GM21447 (cell line): ENCODE measurements around the gene LDLRAD4.
A peak's percentile ranks its signal among the peaks of the same experiment; 100 is the strongest.

Experiments
- ATAC-seq: cut with Tn5 transposase; IDR thresholded peaks from one replicate; pipeline ENCODE4 v1.9.1; 2021; ENCODE audit not compliant: unreplicated experiment

LDLRAD4 gene

DNA sequence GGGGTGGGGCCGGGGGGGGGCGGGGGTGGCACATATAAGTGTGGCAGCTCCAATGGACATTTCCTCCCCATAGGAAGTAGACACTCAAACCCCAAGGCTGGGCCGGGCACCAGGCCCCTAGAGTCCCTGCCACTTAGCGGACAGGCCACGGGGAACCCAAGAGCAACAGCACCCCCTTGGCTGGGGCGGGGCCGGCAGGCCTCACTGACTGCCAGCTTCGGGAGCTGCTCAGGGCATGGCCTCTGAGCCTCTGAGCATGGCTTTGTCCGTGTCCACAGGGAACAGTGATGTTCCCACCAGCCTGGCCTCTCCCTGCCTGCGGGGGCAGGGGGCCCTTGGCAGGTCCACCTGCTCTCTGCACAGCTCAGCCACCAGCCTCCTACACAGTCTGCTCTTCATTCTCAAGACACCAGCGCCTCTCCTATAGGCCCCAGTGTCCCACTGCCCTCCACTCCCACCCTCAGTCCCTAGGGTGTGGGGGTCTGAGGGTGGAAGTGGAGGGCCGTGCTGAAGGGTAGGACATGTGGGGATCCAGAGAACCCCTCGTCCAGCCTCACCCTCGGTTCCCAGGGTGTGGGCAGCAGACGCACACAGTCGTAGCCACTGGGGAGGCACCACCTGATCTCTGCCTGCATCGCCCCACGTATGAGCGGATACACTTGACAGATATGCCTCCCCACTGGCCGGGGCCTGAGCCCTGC, 401.1 kb downstream of the LDLRAD4 start:
- no peak for ATAC-seq

DNA sequence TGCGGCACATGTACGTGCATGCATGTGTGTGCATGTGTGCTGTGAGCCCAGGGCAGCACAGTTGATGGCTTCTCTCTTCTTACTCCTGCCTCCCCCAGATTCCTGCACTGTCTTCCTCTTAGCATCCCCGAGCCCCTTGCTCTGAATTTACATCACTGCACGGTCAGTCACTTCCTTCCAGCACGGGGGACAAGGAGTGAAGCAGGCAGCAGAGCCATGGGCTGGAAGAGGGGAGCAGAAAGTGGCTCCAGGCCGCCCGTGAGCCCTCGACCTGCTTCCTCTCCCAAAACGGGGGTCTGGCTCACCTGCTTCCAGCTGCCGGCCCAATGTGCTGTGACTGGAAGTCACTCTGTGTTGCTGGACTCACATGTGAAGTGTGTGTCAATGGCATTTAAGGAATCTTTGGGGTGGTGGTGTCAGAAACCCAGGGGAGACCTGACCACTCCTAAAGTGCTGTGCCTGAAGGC, 401.7 kb downstream of the LDLRAD4 start:
- ATAC-seq, result no peak

DNA sequence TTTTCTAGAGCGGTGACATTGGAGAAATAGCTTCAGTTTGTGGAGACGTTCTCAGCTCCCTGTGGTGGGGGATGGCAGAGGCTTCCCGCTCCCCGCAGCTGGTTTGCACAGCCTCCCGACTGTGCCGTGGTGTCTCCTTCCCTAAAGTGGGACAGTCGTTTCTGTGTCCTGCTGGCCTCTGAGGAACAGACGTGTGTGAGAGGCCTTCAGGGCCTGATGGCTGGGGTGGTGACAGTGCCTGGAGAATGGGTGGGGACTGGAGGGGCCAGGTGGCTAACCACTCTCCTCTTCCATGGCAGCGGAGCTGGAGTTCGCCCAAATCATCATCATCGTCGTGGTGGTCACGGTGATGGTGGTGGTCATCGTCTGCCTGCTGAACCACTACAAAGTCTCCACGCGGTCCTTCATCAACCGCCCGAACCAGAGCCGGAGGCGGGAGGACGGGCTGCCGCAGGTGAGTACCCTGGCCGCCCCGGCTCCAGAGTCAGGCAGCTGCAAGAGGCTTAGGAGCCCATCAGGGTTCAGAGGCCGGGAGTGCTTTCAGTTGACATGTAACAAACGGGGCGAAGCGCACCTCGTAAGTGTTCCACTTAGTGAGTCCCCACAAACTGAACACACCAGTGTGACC, 402.4 kb downstream of the LDLRAD4 start:
- no peak for ATAC-seq

DNA sequence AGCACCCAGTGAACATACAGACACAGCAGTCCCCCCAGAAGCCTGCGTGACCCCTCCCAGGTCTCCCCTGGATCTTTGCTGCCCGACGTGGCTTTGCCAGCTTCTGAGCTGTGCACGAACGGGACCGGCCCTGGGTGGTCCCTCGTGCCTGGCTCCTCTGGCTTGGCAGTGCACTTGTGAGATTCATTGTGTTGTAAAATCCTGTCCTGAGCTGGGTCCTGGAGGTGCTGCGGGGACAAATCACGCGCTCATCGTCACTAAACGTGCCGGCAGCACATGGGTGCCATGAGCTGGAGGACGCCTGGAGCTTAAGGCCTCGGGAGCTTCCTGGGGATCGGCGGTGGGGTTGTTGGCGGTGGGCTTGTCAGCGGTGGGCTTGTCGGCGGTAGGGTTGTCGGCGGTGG, 402.9 kb downstream of the LDLRAD4 start:
- no peak for ATAC-seq

DNA sequence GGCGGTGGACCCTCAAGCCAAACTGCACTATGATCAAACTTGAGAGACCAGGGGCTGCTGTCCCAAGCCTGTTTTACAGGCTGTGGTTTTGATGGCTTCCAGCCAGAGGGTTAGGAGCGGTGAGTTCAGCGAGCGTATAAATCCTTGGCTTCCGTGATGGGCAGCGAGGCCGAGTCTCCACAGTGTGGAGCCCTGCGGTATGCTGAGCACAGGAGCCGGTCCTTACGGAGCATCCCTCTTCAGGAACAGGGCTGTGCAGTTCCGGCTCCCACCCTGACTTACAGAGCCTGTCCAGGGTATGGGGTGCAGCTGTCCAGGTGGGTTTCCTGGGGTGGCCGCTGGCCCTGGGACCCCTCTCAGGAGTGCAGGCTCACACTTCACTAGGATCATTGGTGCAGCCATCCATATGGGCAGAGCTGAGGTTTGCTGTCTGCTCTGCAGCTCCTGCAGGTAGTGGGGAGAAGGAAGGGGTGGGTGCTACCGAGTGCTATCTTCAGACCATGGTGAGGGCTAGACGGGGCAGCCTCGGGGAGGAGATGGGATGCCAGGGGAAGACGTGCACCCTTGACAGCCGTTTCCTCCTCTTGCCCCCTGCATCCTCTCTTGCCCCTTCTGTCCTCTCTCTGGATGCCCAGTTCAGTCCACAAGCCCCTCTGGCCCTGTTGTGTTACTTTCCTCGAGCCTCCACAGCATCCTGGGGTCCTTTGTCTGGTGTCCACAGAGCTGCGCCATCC, 403.5 kb downstream of the LDLRAD4 start:
- no peak for ATAC-seq

DNA sequence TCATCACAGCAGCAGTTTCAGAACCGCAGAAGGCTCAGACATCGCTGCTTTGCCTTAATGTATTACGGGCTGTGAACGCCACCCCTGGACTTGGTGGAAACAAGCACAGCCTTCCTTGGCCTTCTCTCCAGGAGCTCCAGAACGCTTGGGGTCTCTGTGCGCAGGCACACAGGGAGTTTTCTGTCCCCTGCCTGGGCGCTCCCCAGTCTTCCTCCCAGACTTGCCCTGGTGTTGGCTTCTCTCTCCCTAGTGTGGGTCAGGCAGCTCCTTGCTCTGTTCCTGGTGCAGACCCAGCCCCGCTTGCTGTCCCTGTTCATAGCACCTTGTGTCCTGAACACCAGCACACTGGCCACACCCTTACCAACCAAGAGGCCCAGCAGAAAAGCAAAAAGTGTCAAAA, 404.2 kb downstream of the LDLRAD4 start:
- no peak for ATAC-seq

DNA sequence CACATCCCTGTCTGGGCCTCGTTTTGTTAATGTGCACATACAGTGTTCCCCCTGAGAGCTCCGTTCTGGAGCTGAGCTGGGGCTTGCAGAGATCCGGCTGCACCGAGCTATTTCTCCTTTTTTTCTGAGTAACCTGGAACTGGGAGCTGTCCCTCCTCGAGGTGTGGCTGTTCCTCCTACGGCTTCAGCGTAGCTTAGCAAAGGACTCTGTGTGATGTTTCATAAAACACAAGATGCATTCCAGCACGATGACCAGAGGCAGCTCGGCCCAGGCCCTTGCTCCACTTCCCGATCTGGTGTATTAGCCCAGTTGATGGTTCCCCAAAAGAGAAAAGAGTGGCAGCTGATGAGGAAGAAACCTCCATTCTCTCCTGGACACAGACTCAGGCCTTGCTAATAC, 404.8 kb downstream of the LDLRAD4 start:
- no peak for ATAC-seq

DNA sequence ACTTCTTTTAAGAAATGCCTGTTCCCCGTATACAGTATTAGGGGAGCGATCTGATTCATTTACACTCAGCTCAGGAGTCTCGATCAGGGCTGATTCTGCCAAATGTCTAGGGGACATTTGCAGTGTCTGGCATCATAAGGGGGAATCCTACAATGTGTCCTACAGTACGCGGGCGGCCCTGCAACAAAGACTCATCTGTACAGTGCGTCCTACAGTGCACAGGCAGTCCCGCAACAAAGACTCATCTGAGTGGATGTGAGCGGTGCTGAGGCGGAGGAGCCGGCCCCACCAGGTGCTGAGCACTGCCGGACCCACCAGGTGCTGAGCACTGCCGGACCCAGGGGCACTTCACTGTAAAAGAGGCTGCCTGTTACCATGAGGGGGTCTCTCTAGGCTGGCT, 405.3 kb downstream of the LDLRAD4 start:
- no peak for ATAC-seq

DNA sequence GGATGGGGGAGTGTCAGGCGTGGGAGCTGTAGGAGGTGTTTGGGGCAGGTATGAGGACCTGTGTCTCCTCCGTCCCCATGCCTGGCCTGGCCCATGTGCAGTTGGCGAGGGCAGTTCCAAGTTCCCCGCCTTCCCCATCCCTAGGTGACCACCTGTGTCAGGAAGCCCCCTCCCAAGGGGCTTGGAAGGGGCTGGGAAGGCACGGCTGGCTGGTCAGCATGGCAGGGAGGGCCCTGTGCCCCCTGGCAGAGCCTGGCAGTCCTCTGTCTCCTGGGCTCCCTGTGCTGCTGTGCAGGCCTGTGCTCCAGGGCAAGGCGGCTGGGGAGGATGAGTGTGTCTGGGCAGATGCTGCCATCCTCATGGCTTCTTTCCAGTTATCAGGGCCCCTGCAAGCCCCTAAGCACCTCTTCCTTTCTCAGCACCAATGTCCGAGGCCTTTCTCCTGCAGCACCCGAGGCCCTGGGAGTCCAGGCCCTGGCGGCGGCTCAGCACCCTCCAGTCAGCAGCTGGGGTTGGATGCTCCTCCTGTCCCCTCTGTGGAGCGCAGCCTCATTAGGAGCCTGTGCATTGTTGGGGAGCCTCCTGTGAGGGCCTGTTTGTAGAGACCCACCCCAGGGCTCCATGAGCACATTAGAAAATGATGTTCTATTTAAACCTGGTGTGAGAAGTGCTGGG, 406.1 kb downstream of the LDLRAD4 start:
- no peak for ATAC-seq

DNA sequence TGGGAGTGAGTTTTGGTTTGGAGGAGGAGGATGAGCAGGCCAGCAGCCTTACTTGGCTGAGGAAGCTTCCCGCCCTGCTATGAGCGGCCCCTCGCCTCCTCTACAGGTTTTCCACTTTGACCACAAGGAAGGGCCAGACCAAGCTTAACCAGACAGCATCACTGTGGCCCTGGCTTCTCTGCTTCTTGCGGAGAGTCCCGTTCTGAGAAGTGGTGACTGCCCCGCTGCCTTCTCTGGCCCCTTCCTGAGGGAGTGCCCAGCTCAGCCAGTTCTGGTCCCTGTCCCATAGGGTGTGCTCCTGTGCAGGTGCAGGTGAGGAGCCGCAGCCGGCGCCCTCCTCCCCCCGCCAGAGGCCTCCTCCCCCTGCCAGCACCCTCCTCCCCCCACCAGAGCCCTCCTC, 406.8 kb downstream of the LDLRAD4 start:
- no peak for ATAC-seq

DNA sequence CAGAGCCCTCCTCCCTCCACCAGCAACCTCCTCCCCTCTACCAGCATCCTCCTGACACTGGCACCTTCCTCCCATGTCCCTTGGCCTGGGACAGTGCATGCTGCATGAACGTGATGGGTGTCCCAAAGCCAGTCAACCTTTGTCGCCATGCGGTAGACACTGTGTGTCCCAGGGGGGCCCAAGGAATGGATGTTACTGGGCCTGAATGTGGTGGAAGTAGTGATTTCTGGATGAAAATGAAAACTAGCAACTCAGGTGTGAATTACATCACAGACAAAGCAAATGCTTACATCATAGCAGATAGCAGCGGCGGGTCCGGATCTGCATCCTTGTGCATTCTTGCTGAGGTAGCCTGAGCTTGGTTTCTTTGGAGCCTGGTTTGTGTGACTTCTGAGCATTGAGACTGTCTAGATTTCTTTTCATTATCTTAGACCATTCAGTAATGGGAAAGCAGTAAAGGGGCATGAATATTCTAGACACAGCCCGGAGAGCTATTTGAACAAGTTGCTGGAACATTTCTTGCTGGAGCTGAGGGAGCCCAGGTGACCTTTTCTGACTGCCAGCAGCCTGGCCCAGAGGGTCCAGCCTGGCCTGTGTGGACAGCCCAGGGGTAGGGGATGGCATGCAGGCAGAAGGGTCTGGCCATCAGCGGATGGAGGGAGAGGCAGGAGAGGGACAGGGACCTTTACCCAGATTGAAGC, 407.4 kb downstream of the LDLRAD4 start:
- ATAC-seq, result no peak

DNA sequence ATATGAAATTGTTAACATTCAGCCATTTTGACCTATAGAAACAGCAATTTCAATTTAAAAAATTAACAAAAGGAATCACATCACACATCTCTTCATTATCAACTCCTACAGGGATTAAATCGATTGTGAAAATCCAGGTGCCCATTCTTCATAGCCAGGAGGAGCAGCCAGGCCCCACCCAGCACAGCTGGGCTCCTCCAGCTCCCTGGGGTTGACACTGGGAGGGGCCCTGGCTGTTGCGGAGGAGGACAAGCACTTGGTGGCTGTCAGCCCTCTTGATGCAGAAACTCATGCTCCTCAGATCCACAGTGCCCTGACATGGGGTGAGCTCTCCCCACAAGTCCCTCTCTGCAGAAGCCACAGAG, 408.0 kb downstream of the LDLRAD4 start:
- no peak for ATAC-seq

DNA sequence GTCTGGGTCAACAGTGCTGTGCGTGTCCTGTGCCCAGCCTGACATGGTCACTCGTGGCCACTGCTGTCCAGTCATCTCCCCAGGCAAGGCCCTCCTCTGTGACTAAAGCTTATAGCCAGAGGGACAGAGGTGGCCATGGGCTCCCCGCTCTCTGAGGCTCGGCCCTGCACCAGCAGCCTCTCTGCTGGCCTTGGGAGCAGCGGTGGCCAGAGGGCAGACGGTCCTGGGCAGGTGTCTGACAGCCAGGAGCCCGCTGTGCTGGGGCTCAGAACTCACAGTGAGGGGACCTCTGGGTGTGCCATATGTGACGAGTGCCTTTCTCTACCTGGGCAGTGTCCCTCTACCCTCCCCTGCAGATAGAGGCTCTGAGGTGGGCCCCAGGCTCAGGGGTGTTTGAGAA, 409.1 kb downstream of the LDLRAD4 start:
- no peak for ATAC-seq

DNA sequence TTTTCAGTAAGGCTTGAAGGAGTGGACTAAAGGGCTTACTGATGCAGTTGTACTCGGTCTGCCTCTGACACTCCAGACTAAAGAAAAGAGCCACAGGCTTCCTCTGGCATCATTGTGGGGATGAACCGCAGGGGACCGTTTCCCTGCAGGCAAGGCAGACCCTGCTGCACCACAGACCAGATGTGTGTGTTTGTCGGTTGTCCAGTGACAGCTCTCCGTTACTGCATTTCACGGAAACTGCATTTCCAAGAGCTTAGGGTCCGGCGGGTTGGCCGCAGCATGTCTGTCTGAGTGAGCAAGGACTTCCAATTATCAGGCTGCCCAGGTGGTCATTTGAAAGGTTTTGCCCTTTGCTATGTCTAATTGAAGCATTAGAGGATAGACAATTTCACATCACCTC, 409.7 kb downstream of the LDLRAD4 start:
- ATAC-seq, result no peak

DNA sequence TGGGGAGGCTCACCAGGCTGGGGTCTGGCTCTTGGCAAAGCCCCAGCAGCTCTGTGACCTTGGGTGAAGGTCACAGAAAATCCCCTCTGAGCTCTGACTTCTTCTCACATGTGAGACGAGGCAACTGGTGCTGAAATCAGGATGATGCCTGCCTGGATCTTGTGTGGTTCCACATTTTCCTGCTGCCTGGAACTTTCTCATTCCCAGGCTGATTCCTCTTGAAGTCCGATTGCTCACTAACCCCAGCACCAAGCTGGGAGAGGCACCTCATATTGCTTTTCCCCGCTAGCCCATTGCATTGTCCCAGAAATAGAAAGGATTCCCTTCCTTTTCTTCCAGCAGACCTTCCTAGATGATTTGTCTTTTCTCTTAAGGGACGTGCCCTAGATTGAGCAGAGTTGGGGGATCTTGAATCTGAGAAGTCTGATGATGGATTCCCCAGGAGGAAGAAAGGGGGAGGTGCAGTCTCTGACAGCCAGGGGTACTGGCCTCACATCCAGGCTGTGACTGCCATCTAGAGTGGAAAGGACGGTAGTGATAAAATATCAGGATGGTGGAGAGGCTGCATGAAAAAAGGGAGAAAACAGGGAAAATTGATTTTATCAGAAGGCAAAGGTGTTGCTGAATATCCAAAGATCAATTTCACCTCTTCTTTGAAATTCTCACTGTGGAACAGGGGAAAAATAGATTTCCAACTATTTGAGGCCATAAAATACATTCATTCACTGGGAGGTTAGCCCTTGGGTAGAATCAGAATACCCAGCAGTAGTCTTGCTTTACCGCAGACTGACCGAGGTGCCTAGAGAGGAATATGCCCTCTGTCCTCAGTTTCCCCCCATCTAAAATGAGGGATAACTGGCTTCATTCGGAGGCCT, 411.5 kb downstream of the LDLRAD4 start:
- peak; percentile 74 for ATAC-seq

DNA sequence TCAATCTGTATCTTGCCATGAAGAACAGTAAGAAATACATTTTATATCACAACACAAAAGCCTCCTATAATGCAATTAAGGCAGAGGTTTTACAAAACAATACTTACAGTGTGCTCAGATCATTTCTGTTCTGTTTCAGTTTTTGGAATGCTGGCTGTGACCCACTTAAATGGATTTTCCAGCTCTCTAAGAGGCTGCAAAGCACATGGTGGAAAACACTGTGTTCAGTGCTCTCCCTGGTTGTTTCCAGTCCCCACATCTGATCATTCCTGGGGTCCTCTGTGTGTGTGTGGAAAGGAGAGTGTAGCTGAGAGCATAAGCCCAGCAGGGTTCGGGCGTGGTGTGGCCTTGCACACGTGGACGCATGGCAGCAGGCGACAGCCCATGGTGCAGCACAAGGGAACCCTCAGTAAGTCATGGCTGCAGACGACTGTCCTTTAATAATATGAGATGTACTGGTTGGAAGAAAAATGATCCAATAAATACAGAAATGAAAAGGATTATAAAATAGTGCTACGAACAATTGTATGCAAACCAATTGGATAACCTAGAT, 412.2 kb downstream of the LDLRAD4 start:
- no peak for ATAC-seq

DNA sequence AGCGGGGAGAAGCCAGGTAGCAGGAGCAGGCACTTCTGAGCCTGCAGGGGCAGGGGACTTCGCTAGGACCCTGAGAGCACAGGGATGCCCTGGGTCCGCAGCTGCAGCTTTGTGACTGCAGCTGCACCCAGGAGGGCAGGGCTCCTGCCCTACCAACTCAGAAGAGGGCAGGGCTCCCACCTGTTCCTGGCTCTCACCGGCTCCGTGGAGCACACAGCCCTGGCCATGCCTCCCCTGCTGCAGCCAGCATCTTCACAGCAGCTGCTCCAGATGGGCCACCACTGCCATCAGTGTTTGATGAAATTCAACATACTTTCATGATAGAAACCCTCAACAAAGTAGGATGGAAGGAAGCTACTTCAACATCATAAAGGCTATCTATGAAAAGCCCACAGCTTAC, 415.1 kb downstream of the LDLRAD4 start:
- ATAC-seq, result no peak

DNA sequence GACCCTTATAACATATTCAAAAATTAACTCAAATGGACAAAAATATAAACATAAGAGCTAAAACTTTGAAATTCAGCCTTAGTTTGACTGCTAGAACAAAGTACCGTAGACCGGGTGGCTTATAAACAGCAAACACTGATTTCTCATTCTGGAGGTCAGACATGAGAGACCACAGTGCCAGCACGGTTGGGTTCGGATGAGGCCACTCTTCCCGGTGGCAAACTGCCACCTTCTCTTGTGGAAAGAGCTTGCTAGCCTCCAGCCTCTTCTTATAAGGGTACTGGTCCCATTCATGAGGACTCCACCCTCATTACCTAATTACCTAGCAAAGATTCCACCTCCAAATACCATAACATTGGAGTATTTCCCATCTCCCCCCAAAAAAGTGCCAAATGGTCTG, 416.5 kb downstream of the LDLRAD4 start:
- no peak for ATAC-seq

DNA sequence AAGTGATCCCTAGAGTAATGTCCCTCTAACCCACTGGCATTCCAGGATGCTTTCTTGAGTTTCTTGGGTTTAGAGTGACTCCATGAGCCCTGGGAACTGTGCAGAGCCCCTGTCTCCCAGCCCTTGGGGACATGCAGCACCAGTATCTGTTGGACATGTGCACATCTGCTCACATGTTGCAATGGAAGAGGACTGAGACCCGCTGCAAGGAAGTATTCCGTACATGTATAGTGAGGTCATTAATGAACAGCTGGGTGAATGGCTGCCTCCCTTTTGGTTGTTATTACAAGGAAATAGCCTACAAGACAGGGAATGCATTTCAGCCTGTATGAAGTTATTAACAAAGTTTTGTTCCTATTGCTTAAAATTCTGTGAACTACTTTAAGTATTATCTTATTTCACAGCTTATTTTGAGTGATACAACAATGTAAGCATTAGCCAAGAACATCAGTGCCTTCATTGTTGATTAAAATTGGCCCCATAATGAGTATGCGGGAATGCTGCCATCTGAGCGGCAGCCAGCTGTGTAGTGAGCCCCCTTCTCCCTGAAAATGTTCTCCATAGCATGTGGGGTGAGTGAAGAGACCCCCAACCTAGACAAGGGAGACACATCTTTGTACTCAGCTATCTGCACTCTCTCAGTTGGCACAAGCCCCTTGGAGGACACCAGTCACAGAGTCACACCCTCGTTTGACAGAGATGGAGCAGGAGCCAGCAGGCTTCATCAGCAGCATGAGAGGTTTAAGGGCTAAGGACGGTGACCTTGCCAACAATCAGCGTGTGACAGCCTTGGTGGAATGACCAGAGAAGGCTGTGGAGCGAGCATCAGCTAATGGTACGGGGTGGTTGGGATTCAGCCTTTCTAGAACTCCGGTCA, 420.4 kb downstream of the LDLRAD4 start:
- no peak for ATAC-seq
